ENCODE results near the gene KLKB1. TPM values are rescaled to one million over a fixed set of nuclear protein-coding genes. Genes with fewer than 3 reads are reported as not detected.

Gene KLKB1
- total RNA-seq, 5 donors from 2014 or later (not counting 1 experiment from before 2014, with no cell fraction given): 1.3 to 2.9 (median 2.1) TPM

Other genes starting within 250 kb of the KLKB1 start
- 1 to 10 TPM in 3 of 5 donors, under 1 TPM in 2; 0.82 to 2.9 (median 1.4) TPM for gene TLR3, start 158.4 kb upstream of the KLKB1 start, total RNA-seq
- gene FAM149A, start 122.8 kb upstream of the KLKB1 start, total RNA-seq: 1 to 10 TPM in 4 of 5 donors, under 1 TPM in 1; 0.57 to 3.2 (median 1.1) TPM
- gene CYP4V2, start 35.9 kb upstream of the KLKB1 start, total RNA-seq: 10 to 100 TPM; 27.1 to 35.1 (median 30.0) TPM
- under 1 TPM in 1 of 5 donors, not detected in 4; 0.38 TPM for gene F11, start 38.7 kb downstream of the KLKB1 start, total RNA-seq

Measured in T-cell (primary cell).